Measurements from ENCODE around the gene SLC35G2. TPM values are rescaled to one million over a fixed set of nuclear protein-coding genes. Genes with fewer than 3 reads are reported as not detected.
"Not testable (repeated sequence)": the region's sequence is repeated elsewhere in the genome, so short reads cannot be mapped to it uniquely, and the experiment has no call there.

Gene SLC35G2
- total and polyA plus RNA-seq, 9 donors = 1.5 to 2.9 (median 2.2) TPM

- Histone ChIP-seq H3K27ac (ENCODE audit: low read length) (no peak overlapping the region), H3K36me3 (ENCODE audit: control insufficient read depth, insufficient read depth, low read length) (no peaks in the 10 kb centered on the region), H3K4me3 (ENCODE audit: low read length) (no peak overlapping the region), H3K27me3 (ENCODE audit: control insufficient read depth, insufficient read depth, low read length) (no peaks in the 10 kb centered on the region), H3K4me1 (ENCODE audit: control insufficient read depth, insufficient read depth, low read length) (peaks cover 2% of the 10 kb centered on the region), H3K9me3 (replicated peaks; ENCODE audit: control insufficient read depth, low read depth, low read length) (peaks cover 10% of the 10 kb centered on the region)
- no peak for DNase-seq
- no CpG with 5 or more reads among the region's 1 CpG for whole genome bisulfite sequencing (ENCODE audit: insufficient coverage)
These were observed 63.6 kb downstream of the SLC35G2 start for GRCh38 chr3:136882571-136882970.

GRCh38 chr3:136883967-136884720 is 65.2 kb downstream of the SLC35G2 start:
- H3K27ac ChIP-seq (ENCODE audit: low read length) = no peak overlapping the region
- WGBS (ENCODE audit: insufficient coverage) = 90% methylated on average over 9 of the region's 9 CpGs

GRCh38 chr3:136885357-136886213 is 66.7 kb downstream of the SLC35G2 start:
- Histone ChIP-seq H3K4me3 (ENCODE audit: low read length) (no peak overlapping the region), H3K27ac (ENCODE audit: low read length) (no peak overlapping the region), H3K9me3 (replicated peaks; ENCODE audit: control insufficient read depth, low read depth, low read length) (no peaks in the 10 kb centered on the region), H3K4me1 (ENCODE audit: control insufficient read depth, insufficient read depth, low read length) (peaks cover 2% of the 10 kb centered on the region), H3K36me3 (ENCODE audit: control insufficient read depth, insufficient read depth, low read length) (no peaks in the 10 kb centered on the region), H3K27me3 (ENCODE audit: control insufficient read depth, insufficient read depth, low read length) (no peaks in the 10 kb centered on the region)
- no peak for DNase-seq
- 100% methylated on average over 2 of the region's 5 CpGs for WGBS (ENCODE audit: insufficient coverage)

More at GRCh38 chr3:136883967-136884720, 65.2 kb downstream of the SLC35G2 start:
- no peak for DNase-seq
- H3K36me3 ChIP-seq (ENCODE audit: control insufficient read depth, insufficient read depth, low read length) = no peaks in the 10 kb centered on the region
- H3K27me3 ChIP-seq (ENCODE audit: control insufficient read depth, insufficient read depth, low read length) = no peaks in the 10 kb centered on the region
- H3K4me1 ChIP-seq (ENCODE audit: control insufficient read depth, insufficient read depth, low read length) = peaks cover 2% of the 10 kb centered on the region
- H3K9me3 ChIP-seq (replicated peaks; ENCODE audit: control insufficient read depth, low read depth, low read length) = peaks cover 2% of the 10 kb centered on the region
- no peak overlapping the region for H3K4me3 ChIP-seq (ENCODE audit: low read length)

GRCh38 chr3:136889947-136890346 is 71.0 kb downstream of the SLC35G2 start:
- WGBS (ENCODE audit: insufficient coverage) = 86% methylated on average over 20 of the region's 24 CpGs
- no peaks in the 10 kb centered on the region for H3K4me1 ChIP-seq (ENCODE audit: control insufficient read depth, insufficient read depth, low read length)
- no peak overlapping the region for H3K27ac ChIP-seq (ENCODE audit: low read length)
- H3K9me3 ChIP-seq (replicated peaks; ENCODE audit: control insufficient read depth, low read depth, low read length) = peaks cover 6% of the 10 kb centered on the region
- no peaks in the 10 kb centered on the region for H3K36me3 ChIP-seq (ENCODE audit: control insufficient read depth, insufficient read depth, low read length)
- no peak for DNase-seq
- H3K27me3 ChIP-seq (ENCODE audit: control insufficient read depth, insufficient read depth, low read length) = no peaks in the 10 kb centered on the region
- H3K4me3 ChIP-seq (ENCODE audit: low read length) = no peak overlapping the region

GRCh38 chr3:136891934-136892855 is 73.3 kb downstream of the SLC35G2 start:
- Histone ChIP-seq H3K27me3 (ENCODE audit: control insufficient read depth, insufficient read depth, low read length) (no peaks in the 10 kb centered on the region), H3K9me3 (replicated peaks; ENCODE audit: control insufficient read depth, low read depth, low read length) (peaks cover 6% of the 10 kb centered on the region), H3K27ac (ENCODE audit: low read length) (no peak overlapping the region), H3K4me1 (ENCODE audit: control insufficient read depth, insufficient read depth, low read length) (no peaks in the 10 kb centered on the region), H3K4me3 (ENCODE audit: low read length) (no peak overlapping the region), H3K36me3 (ENCODE audit: control insufficient read depth, insufficient read depth, low read length) (peaks cover 5% of the 10 kb centered on the region)
- WGBS (ENCODE audit: insufficient coverage) = 0% methylated on average over 1 of the region's 2 CpGs
- no peak for DNase-seq

- no CpG with 5 or more reads among the region's 5 CpGs for WGBS (ENCODE audit: insufficient coverage)
- Histone ChIP-seq H3K9me3 (replicated peaks; ENCODE audit: control insufficient read depth, low read depth, low read length) (peaks cover 6% of the 10 kb centered on the region), H3K27ac (ENCODE audit: low read length) (no peak overlapping the region), H3K4me3 (ENCODE audit: low read length) (no peak overlapping the region), H3K4me1 (ENCODE audit: control insufficient read depth, insufficient read depth, low read length) (no peaks in the 10 kb centered on the region), H3K27me3 (ENCODE audit: control insufficient read depth, insufficient read depth, low read length) (no peaks in the 10 kb centered on the region), H3K36me3 (ENCODE audit: control insufficient read depth, insufficient read depth, low read length) (peaks cover 5% of the 10 kb centered on the region)
- DNase-seq = no peak
These were observed 75.0 kb downstream of the SLC35G2 start for GRCh38 chr3:136893848-136894443.

GRCh38 chr3:136897171-136897570 is 78.2 kb downstream of the SLC35G2 start:
- not testable (repeated sequence) for H3K4me1 ChIP-seq (ENCODE audit: control insufficient read depth, insufficient read depth, low read length); H3K4me3 ChIP-seq (ENCODE audit: low read length); H3K27ac ChIP-seq (ENCODE audit: low read length); DNase-seq; H3K36me3 ChIP-seq (ENCODE audit: control insufficient read depth, insufficient read depth, low read length); H3K27me3 ChIP-seq (ENCODE audit: control insufficient read depth, insufficient read depth, low read length)
- WGBS (ENCODE audit: insufficient coverage) = no CpG with 5 or more reads among the region's 1 CpG
- H3K9me3 ChIP-seq (replicated peaks; ENCODE audit: control insufficient read depth, low read depth, low read length) = peaks cover 14% of the 10 kb centered on the region

- 60% methylated on average over 2 of the region's 4 CpGs for WGBS (ENCODE audit: insufficient coverage)
- no peaks in the 10 kb centered on the region for H3K4me1 ChIP-seq (ENCODE audit: control insufficient read depth, insufficient read depth, low read length)
- peaks cover 23% of the 10 kb centered on the region for H3K9me3 ChIP-seq (replicated peaks; ENCODE audit: control insufficient read depth, low read depth, low read length)
These were observed 79.6 kb downstream of the SLC35G2 start for GRCh38 chr3:136898549-136898948.

GRCh38 chr3:136898954-136899353 is 80.0 kb downstream of the SLC35G2 start:
- H3K4me1 ChIP-seq (ENCODE audit: control insufficient read depth, insufficient read depth, low read length) = no peaks in the 10 kb centered on the region
- peaks cover 5% of the 10 kb centered on the region for H3K36me3 ChIP-seq (ENCODE audit: control insufficient read depth, insufficient read depth, low read length)
- whole genome bisulfite sequencing (ENCODE audit: insufficient coverage) = 100% methylated on average over 1 of the region's 2 CpGs

More at GRCh38 chr3:136898549-136898948, 79.6 kb downstream of the SLC35G2 start:
- H3K27me3 ChIP-seq (ENCODE audit: control insufficient read depth, insufficient read depth, low read length) = no peaks in the 10 kb centered on the region
- DNase-seq = no peak
- H3K36me3 ChIP-seq (ENCODE audit: control insufficient read depth, insufficient read depth, low read length) = peaks cover 5% of the 10 kb centered on the region
- no peak overlapping the region for H3K27ac ChIP-seq (ENCODE audit: low read length)
- no peak overlapping the region for H3K4me3 ChIP-seq (ENCODE audit: low read length)

More at GRCh38 chr3:136898954-136899353, 80.0 kb downstream of the SLC35G2 start:
- no peak for DNase-seq
- no peaks in the 10 kb centered on the region for H3K27me3 ChIP-seq (ENCODE audit: control insufficient read depth, insufficient read depth, low read length)
- peaks cover 28% of the 10 kb centered on the region for H3K9me3 ChIP-seq (replicated peaks; ENCODE audit: control insufficient read depth, low read depth, low read length)
- no peak overlapping the region for H3K27ac ChIP-seq (ENCODE audit: low read length)
- no peak overlapping the region for H3K4me3 ChIP-seq (ENCODE audit: low read length)

Data from muscle of leg (tissue), 11 donors.